ENCODE results near the gene ADGRD1. TPM values are rescaled to one million over a fixed set of nuclear protein-coding genes. Genes with fewer than 3 reads are reported as not detected.

Gene ADGRD1
- total RNA-seq, 1 experiment from 2014 or later = not detected

DNA sequence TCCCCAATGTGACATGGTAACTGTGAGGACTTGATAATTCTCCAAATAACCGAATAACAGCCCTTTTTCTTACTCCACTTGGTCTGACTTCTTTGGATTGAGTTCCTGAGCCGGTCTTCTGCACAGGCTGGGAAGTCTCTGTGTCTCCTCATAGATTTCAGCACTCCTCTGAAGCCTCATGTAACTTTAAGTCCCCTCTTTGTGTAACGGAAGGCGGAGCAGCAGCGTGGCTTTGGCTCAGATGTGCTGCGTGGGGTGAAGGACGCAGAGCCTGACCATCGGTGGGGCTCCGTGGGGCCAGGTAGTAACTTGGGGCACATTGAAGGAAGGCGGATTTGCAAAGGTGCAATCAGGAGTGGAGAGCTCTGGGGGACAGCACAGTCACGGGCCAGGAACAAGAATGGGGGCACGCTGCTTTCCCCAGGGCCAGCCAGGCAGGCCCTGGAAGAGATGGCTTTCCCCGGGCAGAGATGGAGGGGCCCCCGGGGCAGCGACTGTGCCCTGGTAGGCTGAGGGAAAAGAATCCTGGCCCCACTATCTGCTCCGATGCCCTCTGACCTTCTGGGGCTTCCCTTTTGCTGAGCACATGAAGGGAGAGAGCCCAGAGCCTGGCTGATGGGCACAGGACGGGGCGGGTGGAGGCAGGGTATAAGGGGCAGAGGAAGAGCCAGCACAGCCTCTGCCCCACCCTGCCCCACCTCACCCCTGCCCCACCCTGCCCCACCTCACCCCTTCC, 56.9 kb downstream of the ADGRD1 start:
- in situ Hi-C loops (cut with HindIII; ENCODE audit: low pct_unique_long_range_greater_than_20kb, low sequenced_read_pairs) = no loop called here

DNA sequence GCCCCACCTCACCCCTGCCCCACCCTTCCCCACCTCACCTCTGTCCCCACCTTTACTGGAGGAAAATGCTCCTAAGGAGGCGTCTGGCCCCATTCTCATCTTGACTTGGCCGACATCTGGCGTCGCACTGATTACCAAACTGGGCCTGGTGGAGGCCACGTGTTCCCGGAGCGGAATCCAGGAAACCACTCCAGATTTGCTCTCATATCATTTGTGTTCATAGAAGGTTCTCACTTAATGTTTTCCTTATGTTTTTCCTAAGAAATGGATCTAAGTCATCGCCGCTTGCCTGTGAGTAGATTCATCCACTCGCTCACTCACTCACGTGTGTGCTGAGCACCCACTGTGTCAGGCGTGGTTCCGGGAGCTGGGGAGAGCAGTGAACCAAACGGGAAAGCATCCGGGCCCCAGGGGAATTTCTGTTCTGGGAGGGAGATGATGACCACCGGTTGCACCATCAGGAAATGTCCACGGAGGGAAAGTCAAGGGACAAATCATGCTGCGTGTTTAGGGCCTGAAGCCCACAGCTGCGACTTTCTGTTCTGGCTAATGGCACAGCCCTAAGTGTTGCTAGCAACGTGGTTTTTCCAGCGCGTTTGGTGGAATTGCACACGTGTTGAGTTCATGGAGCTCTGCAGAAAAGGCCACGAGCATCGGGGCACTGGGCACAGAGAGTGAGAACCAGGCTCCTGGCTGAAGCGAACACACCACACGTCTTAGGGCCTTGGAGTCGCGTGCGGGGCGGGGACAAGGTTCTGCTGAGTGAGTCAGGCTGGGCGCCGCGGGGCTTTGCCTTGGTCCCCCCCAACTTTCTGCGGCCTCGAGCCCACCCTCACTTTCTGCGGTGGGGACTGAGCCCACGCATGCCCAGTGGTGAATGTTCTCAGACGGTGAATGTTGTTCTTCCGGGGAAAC, 57.7 kb downstream of the ADGRD1 start:
- in situ Hi-C loops (cut with HindIII; ENCODE audit: low pct_unique_long_range_greater_than_20kb, low sequenced_read_pairs) = no loop called here
- no peak for DNase-seq (ENCODE audit: low read depth)

More for the DNA sequence above, 56.9 kb downstream of the ADGRD1 start:
- DNase-seq (ENCODE audit: low read depth) = no peak

DNA sequence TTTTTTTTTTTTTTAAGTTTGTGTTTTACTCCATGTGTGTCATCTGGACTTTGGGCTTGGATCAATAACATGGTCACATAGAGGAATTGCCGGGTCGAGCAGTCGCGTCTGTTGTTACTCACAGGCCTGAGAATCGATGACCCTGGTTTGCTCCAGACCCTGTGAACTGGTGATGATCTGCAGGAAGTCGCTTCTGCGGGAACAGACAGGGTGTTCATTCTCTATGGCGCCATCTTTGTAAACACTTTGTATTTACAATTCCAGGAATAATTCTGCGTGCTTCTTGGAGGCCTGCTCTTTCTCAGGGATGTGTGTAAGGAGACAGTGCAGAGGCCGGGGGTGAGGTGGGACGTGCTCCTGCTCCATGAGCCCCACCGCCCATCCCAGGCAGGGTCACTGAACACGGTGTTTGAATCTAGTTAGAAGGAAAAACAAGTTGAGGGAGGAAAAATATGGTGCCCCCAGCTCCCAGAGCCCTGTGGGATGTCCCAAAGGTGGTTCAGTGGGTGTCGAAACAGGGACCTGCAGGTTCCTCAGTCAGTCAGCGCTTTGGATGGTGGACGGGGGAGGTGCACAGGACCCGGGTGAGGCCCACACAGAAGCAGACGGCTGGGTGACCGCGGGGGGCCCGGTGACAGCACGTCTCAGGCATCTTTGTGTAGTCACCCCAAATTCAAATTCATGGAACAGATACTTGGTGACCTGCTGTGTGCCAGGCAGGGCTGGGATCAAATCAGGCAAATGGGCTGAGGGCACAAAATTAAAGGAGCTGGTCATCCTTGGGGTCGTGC, 58.8 kb downstream of the ADGRD1 start:
- in situ Hi-C loops (cut with HindIII; ENCODE audit: low pct_unique_long_range_greater_than_20kb, low sequenced_read_pairs) = no loop called here
- DNase-seq (ENCODE audit: low read depth) = no peak

DNA sequence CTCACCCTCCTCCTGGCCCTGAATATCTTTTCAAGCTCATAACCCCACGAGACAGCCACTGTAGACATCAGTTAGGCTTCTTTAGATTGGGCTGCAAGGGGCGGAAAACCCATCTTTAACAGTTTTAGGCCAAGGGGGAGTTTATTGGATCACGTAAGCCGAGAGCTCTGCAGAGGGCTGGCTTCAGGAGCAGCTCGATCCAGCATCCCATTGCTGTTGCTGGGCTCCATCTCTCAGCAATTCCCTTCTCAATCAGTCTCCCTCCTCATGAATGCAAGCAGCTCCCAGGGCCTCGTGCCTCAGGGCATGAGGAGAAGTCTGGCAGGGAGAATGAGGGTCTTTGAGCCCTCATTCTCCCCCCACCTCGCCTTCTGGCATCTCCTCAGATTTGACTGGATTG, 59.4 kb downstream of the ADGRD1 start:
- DNase-seq (ENCODE audit: low read depth) = no peak
- in situ Hi-C loops (cut with HindIII; ENCODE audit: low pct_unique_long_range_greater_than_20kb, low sequenced_read_pairs) = no loop called here

DNA sequence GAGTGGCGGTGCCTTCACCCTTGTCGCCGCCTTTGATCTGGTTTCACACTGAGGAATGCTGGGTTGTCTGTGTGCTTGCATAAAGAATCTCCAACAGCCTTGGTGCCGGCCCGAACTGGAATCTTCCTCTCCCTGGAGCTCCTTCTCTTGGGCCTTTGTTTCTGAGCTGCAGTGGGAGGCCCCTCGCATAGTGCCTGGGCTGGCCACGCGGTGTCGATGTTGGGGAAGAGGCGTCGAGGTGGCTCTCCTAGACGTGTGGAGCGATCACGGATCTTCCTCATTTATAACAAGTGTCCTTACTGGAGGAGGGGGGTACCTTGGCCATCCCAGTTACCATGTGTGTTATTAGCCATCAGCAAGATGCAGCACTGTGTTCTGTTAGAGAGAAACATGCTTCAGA, 60.6 kb downstream of the ADGRD1 start:
- in situ Hi-C loops (cut with HindIII; ENCODE audit: low pct_unique_long_range_greater_than_20kb, low sequenced_read_pairs) = no loop called here
- no peak for DNase-seq (ENCODE audit: low read depth)

DNA sequence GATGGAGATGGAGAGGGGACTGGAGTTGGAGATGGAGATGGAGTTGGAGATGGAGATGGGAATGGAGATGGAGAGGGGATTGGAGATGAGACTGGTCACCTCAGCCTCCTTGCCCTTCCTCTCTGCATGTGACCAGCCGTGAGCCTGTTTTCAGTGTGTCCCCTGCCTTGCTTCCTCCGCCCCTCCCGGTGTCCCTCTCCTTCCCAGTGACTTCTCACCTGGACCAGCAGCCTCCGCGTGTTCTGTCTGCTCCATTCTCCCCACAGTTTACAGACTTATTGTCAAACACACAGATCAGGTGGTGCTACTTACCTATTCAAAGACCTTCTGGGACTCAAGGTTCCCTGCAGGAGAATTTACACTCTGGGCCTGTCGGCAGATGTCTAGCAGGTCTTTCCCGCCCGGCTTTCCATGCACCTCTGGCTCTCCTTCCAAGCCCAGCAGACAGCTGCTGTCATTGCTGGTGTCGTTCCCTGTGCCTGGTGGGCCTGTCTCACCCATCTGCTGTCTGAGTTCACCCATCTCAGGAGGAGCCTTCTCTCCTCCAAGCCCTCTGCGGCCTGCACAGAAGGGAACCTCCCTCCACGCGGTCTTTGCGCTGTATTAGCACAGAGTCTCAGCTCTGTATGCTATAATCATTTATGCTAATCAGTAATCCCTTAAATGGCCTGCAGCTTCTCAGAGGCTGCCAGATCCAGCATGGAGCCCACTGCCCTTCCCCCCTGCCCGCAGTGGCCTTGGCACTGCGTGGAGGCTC, 62.1 kb downstream of the ADGRD1 start:
- no peak for DNase-seq (ENCODE audit: low read depth)
- in situ Hi-C loops (cut with HindIII; ENCODE audit: low pct_unique_long_range_greater_than_20kb, low sequenced_read_pairs) = no loop called here

DNA sequence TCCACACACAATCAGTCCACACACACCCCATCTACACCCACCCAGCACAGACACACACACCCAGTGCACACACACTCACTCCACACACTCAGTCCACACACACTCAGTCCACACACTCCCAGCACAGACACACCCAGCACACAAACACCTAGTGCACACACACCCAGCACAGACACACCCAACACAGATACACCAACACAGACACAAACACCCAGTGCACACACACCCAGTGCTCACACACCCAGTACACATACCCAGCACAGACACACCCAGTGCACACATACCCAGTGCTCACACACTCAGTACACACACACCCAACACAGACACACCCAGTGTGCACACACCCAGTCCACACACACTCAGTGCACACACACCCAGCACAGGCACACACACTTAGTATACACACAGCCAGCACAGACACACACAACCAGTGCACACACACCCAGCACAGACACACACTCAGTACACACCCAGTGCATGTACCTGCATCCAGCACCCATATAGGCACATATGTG, 63.8 kb downstream of the ADGRD1 start:
- DNase-seq (ENCODE audit: low read depth) = no peak
- in situ Hi-C loops (cut with HindIII; ENCODE audit: low pct_unique_long_range_greater_than_20kb, low sequenced_read_pairs) = no loop called here

DNA sequence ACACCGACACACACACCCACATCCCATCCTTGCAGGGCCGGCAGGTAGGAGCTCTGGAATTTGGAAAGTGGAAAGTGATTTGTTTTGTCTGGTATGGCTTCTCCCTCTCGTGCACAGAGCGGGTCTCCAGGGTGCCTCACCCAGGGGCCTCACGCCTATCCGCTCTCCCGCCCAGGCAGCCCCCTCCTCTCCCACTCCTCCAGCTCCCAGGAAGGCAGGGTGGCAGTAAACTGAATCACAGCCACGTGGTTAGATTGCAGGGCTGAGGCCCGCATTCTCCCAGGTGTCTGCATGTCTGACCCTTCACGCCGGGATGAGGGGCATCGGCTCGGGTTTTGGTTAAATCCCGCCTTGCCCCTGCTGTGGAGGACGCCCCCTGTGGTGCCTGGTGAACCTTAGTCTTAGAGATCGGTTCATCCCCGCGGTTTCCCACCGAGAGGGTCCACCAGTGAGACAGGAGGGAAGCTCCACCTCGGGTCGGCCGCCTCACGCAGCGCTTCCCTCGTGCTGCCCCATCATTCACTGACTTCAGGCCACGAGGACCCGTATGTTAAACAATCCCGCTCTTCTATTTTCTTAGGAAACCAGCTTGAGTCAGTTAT, 64.4 kb downstream of the ADGRD1 start:
- no peak for DNase-seq (ENCODE audit: low read depth)
- in situ Hi-C loops (cut with HindIII; ENCODE audit: low pct_unique_long_range_greater_than_20kb, low sequenced_read_pairs) = no loop called here

DNA sequence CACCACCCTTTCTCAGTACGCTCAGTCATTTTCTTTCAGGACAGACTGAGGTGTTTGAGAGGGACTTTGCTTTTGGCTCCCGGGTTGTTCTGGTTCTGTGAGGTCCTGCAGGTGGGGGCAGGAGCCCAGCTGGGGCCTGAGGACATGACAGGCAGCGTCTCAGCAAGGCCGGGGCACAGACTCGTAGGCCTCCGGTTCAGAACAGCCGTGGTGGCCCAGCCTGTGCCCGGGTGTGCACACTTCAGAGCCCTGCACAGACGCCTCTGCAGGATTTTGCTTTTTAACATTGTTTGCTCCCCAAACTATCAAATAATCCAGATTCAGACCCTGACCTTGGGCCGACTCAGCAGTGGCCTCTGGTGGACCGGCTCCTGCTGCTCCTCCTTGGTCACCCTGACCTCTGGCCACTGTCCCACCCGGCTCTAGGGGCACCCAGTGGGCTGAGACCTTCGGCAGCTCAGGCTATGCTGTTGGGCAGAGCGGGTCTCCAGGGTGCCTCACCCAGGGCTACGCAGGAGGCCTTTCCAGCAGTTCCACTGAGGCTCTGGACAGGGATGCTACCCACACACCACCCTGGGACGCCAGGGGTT, 65.2 kb downstream of the ADGRD1 start:
- in situ Hi-C loops (cut with HindIII; ENCODE audit: low pct_unique_long_range_greater_than_20kb, low sequenced_read_pairs) = no loop called here

DNA sequence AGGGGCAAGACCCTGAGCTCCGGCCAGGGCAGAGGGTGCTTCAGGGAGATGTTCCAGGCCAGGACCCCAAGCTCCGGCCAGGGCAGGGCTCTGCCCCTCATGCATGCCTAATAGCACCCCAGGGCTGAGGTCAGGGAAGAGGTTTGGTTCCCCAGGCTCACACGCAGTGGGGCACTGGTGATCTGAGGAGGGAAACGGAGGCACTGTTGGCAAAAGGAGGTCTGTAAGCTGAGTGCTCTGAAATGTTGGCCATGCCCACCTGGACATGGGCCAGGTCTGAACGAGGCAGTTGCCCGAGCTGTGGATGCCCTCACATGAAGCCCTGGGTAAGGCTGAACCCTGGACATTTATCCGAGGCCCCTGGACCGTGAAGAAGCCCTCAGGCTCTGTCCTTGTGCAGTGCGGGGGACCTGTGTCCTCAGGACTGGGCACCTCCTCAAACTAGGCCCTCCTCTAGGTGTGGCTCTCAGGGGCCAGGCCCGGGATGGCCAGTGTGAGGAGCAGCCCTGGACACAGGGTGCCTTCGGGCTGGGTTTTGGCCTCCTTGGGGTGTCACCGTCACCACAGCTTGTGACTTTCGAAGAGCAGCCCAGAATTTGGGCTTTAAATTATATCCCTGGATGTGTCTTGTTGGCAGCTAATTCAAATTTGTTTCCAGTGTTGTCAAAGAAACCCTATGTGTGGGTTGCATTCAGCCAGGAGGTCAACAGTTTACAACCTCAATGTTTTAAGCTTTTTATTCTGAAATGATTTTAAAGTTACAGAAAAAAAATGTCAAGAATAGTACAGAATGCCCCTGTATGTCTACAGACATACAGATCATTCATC, 66.8 kb downstream of the ADGRD1 start:
- in situ Hi-C loops (cut with HindIII; ENCODE audit: low pct_unique_long_range_greater_than_20kb, low sequenced_read_pairs) = no loop called here
- DNase-seq (ENCODE audit: low read depth) = no peak

More for the DNA sequence above, 65.2 kb downstream of the ADGRD1 start:
- no peak for DNase-seq (ENCODE audit: low read depth)

DNA sequence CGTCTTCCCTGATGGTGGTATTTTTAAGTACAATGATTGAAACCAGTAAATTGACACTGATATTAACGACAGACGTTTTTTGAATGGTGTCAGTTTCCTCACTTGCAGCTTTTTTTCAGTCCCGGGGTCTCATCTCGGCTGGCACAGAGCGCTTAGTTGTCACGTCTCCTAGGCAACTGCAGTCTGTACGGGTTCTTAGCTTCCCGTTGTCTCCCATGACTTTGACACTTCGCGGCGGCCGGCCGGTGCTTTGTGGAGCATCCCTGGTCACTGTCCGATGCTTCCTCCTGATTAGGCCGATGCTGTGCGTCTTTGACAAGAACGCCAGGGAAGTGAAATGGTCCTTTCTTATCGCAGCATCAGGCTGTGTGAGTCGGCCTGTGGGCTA, 67.4 kb downstream of the ADGRD1 start:
- in situ Hi-C loops (cut with HindIII; ENCODE audit: low pct_unique_long_range_greater_than_20kb, low sequenced_read_pairs) = no loop called here
- no peak for DNase-seq (ENCODE audit: low read depth)

DNA sequence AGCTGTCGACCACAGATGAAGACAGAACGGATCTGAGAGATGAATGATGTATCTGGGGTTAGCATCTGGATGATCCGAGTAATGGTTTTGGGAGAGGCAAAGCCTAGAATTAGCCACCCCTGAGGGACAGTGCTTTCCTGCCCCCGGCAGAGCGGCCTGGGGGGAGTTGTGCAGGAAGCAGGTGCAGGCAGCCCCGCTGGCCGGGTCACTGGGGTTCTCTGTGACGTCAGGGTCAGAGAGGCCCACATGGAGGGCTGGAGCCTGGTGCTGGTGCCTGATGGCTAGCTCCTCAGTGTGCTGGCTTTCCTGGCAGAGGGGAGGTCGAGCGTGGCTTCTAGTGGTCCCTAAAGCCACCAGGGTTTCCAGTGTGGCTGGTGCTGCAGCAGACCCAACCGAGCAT, 70.3 kb downstream of the ADGRD1 start:
- DNase-seq (ENCODE audit: low read depth) = no peak
- in situ Hi-C loops (cut with HindIII; ENCODE audit: low pct_unique_long_range_greater_than_20kb, low sequenced_read_pairs) = no loop called here

DNA sequence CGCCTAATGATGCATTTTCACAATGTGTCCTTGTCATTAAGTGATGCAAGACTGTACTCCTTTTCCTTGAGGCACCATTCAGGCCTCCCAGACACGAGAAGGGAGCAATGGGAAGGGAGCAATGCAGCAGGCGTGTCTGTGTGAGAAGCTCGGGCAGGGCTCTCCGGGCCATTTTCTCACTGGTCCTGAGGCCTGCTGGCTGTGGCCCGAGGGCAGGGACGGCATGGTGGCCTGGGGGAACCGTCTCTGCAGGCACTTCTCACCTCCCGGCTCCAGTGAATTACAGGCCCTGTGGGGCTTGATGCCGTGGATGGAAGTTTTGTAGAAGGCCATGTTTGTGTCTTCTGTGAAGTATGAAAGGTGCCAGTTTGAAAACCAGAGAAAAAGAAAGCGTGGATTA, 71.0 kb downstream of the ADGRD1 start:
- in situ Hi-C loops (cut with HindIII; ENCODE audit: low pct_unique_long_range_greater_than_20kb, low sequenced_read_pairs) = no loop called here

DNA sequence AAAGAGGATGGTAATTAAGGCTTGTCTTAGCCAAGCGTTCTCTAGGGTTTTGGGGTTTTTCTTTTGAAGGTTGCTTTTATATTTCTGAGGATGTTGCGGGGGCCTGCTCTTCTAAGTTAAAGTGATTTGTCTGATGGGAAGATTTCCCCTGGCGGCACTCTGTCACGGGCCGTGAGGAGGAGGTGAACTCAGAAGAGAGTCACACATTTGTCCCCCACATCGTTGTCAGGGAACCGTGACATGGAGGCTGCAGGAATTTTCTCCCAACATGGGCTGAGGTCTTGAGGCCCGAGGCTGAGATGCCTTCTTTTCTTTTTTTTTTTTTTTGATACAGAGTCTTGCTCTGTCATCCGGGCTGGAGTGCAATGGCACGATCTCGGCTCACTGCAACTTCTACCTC, 71.5 kb downstream of the ADGRD1 start:
- in situ Hi-C loops (cut with HindIII; ENCODE audit: low pct_unique_long_range_greater_than_20kb, low sequenced_read_pairs) = no loop called here
- DNase-seq (ENCODE audit: low read depth) = no peak

More for the DNA sequence above, 71.0 kb downstream of the ADGRD1 start:
- no peak for DNase-seq (ENCODE audit: low read depth)

DNA sequence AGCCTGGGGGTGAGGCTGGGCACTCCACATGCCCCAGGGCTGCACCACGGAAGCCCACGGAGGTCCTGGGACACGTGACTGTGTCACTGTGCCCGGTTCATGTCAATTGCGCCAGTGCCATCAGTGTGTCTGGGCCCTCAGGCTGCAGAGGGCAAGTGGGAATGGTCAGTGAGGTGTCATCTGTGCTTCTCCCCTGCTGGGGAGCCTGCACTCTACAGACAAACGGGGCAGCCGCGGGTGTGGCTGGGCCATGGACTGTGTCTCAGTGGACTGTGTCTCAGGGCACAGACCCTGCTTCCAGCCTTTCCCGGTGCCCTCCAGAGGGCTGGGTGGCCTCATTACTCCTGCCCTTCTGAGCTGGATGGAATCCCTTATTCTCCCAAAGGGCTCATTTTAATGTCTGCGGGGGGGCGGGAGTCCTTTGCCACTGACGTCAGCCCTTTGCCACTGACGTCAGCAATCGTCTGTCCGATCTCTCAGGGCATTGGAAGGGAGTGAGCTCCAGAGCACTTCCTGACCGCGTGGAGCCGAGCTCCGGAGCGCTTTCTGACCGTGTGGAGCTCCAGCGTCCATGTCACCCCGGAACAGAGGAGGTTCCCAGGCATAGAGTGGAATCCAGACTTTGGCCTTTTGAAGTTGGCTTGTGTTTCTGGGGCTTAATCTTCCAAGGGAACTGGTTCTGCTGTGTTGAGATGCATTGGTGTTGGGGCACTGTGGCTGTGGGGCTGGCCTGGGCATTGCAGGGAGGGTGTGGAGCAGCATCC, 72.4 kb downstream of the ADGRD1 start:
- no peak for DNase-seq (ENCODE audit: low read depth)
- in situ Hi-C loops (cut with HindIII; ENCODE audit: low pct_unique_long_range_greater_than_20kb, low sequenced_read_pairs) = no loop called here

DNA sequence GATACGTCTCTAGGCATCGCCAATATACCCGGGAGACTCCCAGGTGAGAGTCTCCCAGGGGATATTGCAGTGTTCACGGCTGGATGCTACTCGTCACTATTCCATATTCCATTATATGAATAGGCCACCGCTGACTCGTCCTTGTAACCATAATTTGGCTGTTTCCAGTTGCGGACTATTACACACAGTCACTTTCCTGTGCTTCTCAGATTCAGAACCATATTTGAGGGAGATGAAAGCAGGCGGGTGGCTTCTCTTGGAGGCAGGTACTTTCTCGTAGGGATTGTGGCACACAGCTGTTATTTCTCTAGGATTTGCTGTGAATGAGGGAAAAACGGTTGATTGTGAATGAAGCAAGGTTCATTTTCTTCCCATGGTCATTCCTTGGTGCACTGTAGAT, 73.0 kb downstream of the ADGRD1 start:
- in situ Hi-C loops (cut with HindIII; ENCODE audit: low pct_unique_long_range_greater_than_20kb, low sequenced_read_pairs) = no loop called here
- DNase-seq (ENCODE audit: low read depth) = no peak

Data from Caki2 (cell line).